Measurements from ENCODE around the gene DDX46. TPM values are rescaled to one million over a fixed set of nuclear protein-coding genes. Genes with fewer than 3 reads are reported as not detected.

Gene DDX46
- total RNA-seq, result 39.2 TPM

GRCh38 chr5:134758504-134759341 lies at the start of gene DDX46:
Gene DDX46, plus strand, starts transcription at chr5:134758779. Its CDS starts 160 bp downstream, at chr5:134758939.

GRCh38 chr5:134738133-134738962 lies 20.2 kb upstream of the DDX46 start, which contains the start of gene CAMLG:
Gene CAMLG, plus strand, starts transcription at chr5:134738548. Its CDS starts 73 bp downstream, at chr5:134738621.

GRCh38 chr5:134845852-134846640 lies 87.5 kb downstream of the DDX46 start, which contains the start of gene C5orf24:
Gene C5orf24, plus strand, starts transcription at chr5:134845968. Its CDS starts 8,933 bp downstream, at chr5:134854901.

GRCh38 chr5:134873987-134874830 lies 115.6 kb downstream of the DDX46 start, which contains the start of gene TXNDC15:
Gene TXNDC15, plus strand, starts transcription at chr5:134874371. Its CDS starts 57 bp downstream, at chr5:134874428.

Small RNA genes within 50 kb of the gene (small RNA-seq; reads per million reads assigned to genes)
- gene RNU6-757P, result not detected

Other genes starting within 250 kb of the DDX46 start
- gene JADE2, start 233.1 kb upstream of the DDX46 start, total RNA-seq, result 5.8 TPM
- gene SAR1B, start 126.0 kb upstream of the DDX46 start, total RNA-seq, result 48.4 TPM
- 26.1 TPM for gene SEC24A, start 110.0 kb upstream of the DDX46 start, total RNA-seq
- 61.8 TPM for gene CAMLG, start 20.2 kb upstream of the DDX46 start, total RNA-seq
- gene C5orf24, start 87.2 kb downstream of the DDX46 start, total RNA-seq, result 106 TPM
- gene TXNDC15, start 115.6 kb downstream of the DDX46 start, total RNA-seq, result 105 TPM
- 10.4 TPM for gene PCBD2, start 146.4 kb downstream of the DDX46 start, total RNA-seq
- 0.23 TPM for gene CATSPER3, start 209.1 kb downstream of the DDX46 start, total RNA-seq